ENCODE measurements around the gene DNM1.

Gene DNM1

DNA sequence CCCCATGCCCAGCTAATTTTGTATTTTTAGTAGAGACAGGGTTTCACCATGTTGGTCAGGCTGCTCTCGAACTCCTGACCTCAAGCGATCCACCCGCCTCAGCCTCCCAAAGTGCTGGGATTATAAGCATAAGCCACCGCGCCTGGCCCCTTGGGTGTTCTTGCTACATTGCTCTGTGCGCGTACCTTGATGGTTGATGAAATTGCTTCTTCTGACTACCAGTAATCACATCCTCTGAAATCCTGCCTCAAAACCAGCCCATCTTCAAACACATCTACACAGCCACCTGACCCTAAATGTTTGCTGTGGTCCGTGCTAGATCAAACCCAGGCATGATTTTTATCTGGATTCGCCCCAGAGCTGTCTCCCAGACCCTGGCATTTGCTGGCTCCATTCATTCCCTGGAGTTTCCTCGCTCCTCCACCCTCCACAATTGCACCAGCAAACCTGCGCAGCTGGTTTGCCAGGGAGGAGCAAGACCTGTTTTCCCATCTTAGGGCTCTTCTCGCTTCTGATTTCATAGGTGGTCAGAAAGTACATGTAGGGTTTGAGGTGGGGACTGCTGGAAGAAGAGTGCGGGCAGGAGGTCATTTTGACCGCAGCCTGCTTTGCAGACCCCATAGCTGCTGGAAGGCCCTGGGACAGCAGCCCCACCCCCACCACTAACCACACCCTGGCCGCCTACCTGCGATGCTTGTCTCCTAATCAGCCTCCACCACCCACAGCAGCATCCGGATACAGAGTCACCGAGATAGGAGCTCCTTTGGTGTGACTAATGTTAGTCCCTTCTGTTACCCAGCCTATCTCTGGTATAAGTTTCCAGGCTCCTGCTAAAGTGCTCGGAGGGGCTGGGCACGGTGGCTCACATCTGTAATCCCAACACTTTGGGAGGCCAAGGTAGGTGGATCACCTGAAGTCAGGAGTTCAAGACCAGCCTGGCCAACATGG is 95.6 kb downstream of the DNM1 start:
- Histone ChIP-seq H3K4me1 (ENCODE audit: control insufficient read depth, insufficient read depth, low read length) (no peaks in the 10 kb centered on the region), H3K9me3 (ENCODE audit: control insufficient read depth, insufficient read depth, low read length) (no peaks in the 10 kb centered on the region), H3K27ac (ENCODE audit: low read length) (no peak overlapping the region), H3K4me3 (ENCODE audit: low read length) (no peak overlapping the region), H3K36me3 (ENCODE audit: control insufficient read depth, insufficient read depth, low read length) (no peaks in the 10 kb centered on the region), H3K27me3 (ENCODE audit: control insufficient read depth, insufficient read depth, low read length) (no peaks in the 10 kb centered on the region)
- DNase-seq (ENCODE audit: low read depth, low spot score): no peak
- WGBS (ENCODE audit: insufficient coverage, insufficient read length): no CpG with 5 or more reads among the region's 20 CpGs

DNA sequence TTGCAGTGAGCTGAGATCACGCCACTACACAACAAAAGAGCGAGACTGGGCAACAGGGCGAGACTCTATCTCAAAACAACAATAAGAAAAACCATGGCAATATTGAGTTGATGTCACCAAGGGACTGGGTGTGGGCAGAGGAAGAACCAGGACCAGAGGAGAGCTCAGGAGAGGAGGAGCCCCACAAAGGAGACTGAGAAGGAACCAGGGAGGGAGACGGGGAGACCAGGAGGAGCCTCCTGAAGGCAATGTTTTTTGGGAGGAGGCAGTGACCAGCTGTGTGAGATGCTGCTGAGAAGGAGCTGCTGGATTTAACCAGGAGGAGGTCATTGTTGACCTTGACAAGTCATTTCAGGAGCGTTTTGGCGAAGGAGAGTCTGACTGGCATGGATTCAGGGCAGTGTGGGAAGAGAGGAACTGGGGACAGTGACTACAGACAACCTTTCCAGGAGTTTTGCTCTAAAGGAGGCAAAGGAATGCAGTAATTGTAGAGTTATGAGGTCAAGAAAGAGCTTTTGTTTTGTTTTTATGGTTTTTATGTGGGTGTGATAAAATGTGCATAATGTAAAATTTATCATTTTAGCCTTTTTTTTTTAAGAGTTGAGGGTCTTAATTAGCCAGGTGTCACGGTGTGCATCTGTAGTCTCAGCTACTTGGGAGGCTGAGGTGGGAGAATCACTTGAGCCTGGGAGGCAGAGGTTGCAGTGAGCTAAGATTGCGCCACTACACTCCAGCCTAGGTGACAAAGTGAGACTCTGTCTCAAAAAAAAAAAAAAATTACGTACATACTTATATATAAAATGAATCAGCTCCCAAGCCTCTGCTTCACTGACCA is 101.2 kb downstream of the DNM1 start:
- no peaks in the 10 kb centered on the region for H3K36me3 ChIP-seq (ENCODE audit: control insufficient read depth, insufficient read depth, low read length)
- no peaks in the 10 kb centered on the region for H3K4me1 ChIP-seq (ENCODE audit: control insufficient read depth, insufficient read depth, low read length)
- H3K4me3 ChIP-seq (ENCODE audit: low read length): no peak overlapping the region
- no peaks in the 10 kb centered on the region for H3K9me3 ChIP-seq (ENCODE audit: control insufficient read depth, insufficient read depth, low read length)
- no CpG with 5 or more reads among the region's 9 CpGs for WGBS (ENCODE audit: insufficient coverage, insufficient read length)
- no peak for DNase-seq (ENCODE audit: low read depth, low spot score)
- no peaks in the 10 kb centered on the region for H3K27me3 ChIP-seq (ENCODE audit: control insufficient read depth, insufficient read depth, low read length)
- no peak overlapping the region for H3K27ac ChIP-seq (ENCODE audit: low read length)

All from iPS DF 6.9 (cell line).